Measurements from ENCODE around the gene CYTH3.

The CYTH3 gene

DNA sequence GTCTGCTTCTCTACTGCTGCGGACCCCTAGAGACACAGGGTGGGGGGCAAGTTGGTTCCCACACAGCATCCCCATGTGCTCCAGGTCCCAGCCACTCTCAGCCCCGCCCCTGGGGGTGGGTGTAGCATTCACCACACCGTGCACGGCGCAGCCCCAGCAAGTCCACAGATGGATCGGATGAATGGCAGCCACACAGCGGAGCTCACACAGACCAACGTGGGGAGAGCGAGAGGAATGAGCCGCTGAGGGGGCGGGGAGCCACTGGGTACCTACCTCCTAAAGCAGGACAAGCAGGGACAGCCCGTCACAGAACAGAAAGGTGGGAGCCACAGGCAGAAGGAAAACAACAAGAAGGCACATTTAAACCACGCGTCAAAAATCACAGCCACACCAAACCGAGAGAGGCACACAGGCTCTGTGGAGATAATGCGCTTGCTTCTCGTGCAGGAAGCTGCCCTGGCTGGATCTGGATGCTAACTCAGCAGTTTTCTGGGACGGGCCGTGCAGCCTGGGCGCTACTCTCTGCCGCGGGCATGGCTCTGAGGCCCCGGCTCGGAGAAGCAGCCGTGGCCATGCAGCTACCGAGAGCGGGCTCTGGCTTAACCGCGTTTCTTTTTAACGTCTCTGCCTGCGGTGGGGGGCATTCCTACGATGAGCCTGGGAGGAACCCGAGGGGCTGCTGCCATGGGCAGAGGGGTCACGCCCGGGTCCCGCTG, 102.5 kb downstream of the CYTH3 start:
- H3K79me2 ChIP-seq (ENCODE audit: insufficient read depth, low read length) = no peaks in the 10 kb centered on the region
- H3K27me3 ChIP-seq (ENCODE audit: low read length) = no peaks in the 10 kb centered on the region
- no peaks in the 10 kb centered on the region for H3F3A ChIP-seq (ENCODE audit: insufficient read depth)
- no peaks in the 10 kb centered on the region for H3K9me3 ChIP-seq (ENCODE audit: insufficient read depth, low read length)
- no peak overlapping the region for H2AFZ ChIP-seq (ENCODE audit: low read depth, low read length, severe bottlenecking)
- no peak overlapping the region for H3K9ac ChIP-seq (ENCODE audit: low read length)
- H3K27ac ChIP-seq (ENCODE audit: low read depth, low read length) = no peak overlapping the region
- no peaks in the 10 kb centered on the region for H4K20me1 ChIP-seq (ENCODE audit: low read depth, low read length)
- H3K36me3 ChIP-seq (ENCODE audit: low read length) = no peaks in the 10 kb centered on the region
- TF ChIP-seq, protein P1, sequence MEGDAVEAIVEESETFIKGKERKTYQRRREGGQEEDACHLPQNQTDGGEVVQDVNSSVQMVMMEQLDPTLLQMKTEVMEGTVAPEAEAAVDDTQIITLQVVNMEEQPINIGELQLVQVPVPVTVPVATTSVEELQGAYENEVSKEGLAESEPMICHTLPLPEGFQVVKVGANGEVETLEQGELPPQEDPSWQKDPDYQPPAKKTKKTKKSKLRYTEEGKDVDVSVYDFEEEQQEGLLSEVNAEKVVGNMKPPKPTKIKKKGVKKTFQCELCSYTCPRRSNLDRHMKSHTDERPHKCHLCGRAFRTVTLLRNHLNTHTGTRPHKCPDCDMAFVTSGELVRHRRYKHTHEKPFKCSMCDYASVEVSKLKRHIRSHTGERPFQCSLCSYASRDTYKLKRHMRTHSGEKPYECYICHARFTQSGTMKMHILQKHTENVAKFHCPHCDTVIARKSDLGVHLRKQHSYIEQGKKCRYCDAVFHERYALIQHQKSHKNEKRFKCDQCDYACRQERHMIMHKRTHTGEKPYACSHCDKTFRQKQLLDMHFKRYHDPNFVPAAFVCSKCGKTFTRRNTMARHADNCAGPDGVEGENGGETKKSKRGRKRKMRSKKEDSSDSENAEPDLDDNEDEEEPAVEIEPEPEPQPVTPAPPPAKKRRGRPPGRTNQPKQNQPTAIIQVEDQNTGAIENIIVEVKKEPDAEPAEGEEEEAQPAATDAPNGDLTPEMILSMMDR (IDR thresholded peaks at IDR 0.05; ENCODE audit: insufficient read depth, low read length, poor library complexity, severe bottlenecking) = no peak
- TF ChIP-seq EZH2phosphoT487 (conservative IDR thresholded peaks at IDR 0.05; ENCODE audit: low read length) = no peak
- no peak overlapping the region for H3K4me3 ChIP-seq (ENCODE audit: insufficient read depth, low read length, poor library complexity, severe bottlenecking)
- H3K9me2 ChIP-seq (replicated peaks; ENCODE audit: insufficient read depth, low read length) = no peaks in the 10 kb centered on the region
- H3K4me2 ChIP-seq (ENCODE audit: low read depth, low read length, poor library complexity, severe bottlenecking) = no peak overlapping the region

DNA sequence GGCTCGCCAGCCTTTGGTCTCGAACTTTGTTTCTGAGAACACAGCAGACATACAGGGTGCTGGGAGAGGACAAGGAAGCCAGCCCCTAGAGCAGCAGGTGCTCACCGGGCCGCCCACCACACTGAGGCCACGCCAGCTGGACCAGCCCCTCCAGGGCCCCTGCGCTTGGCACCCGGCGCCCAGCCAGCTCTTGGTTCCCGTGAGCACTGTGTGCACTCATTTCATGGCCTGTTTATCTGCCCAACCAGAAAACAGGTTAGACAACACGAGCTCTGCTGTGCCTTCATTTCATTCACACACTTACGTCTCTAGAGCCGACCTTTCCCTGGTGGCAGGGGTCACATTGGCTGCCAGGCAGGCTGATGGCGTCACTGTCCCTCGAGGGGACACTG, 104.0 kb downstream of the CYTH3 start:
- no peak overlapping the region for H3K27ac ChIP-seq (ENCODE audit: low read depth, low read length)
- H3K4me2 ChIP-seq (ENCODE audit: low read depth, low read length, poor library complexity, severe bottlenecking) = no peak overlapping the region
- no peaks in the 10 kb centered on the region for H4K20me1 ChIP-seq (ENCODE audit: low read depth, low read length)
- TF ChIP-seq, protein P1 (IDR thresholded peaks at IDR 0.05; ENCODE audit: insufficient read depth, low read length, poor library complexity, severe bottlenecking) = no peak
- no peak for TF ChIP-seq EZH2phosphoT487 (conservative IDR thresholded peaks at IDR 0.05; ENCODE audit: low read length)
- no peak overlapping the region for H2AFZ ChIP-seq (ENCODE audit: low read depth, low read length, severe bottlenecking)
- no peaks in the 10 kb centered on the region for H3K36me3 ChIP-seq (ENCODE audit: low read length)
- H3K9me3 ChIP-seq (ENCODE audit: insufficient read depth, low read length) = no peaks in the 10 kb centered on the region
- H3K27me3 ChIP-seq (ENCODE audit: low read length) = no peaks in the 10 kb centered on the region
- no peaks in the 10 kb centered on the region for H3F3A ChIP-seq (ENCODE audit: insufficient read depth)
- no peak overlapping the region for H3K4me3 ChIP-seq (ENCODE audit: insufficient read depth, low read length, poor library complexity, severe bottlenecking)
- no peaks in the 10 kb centered on the region for H3K79me2 ChIP-seq (ENCODE audit: insufficient read depth, low read length)
- H3K9ac ChIP-seq (ENCODE audit: low read length) = no peak overlapping the region
- no peaks in the 10 kb centered on the region for H3K9me2 ChIP-seq (replicated peaks; ENCODE audit: insufficient read depth, low read length)

DNA sequence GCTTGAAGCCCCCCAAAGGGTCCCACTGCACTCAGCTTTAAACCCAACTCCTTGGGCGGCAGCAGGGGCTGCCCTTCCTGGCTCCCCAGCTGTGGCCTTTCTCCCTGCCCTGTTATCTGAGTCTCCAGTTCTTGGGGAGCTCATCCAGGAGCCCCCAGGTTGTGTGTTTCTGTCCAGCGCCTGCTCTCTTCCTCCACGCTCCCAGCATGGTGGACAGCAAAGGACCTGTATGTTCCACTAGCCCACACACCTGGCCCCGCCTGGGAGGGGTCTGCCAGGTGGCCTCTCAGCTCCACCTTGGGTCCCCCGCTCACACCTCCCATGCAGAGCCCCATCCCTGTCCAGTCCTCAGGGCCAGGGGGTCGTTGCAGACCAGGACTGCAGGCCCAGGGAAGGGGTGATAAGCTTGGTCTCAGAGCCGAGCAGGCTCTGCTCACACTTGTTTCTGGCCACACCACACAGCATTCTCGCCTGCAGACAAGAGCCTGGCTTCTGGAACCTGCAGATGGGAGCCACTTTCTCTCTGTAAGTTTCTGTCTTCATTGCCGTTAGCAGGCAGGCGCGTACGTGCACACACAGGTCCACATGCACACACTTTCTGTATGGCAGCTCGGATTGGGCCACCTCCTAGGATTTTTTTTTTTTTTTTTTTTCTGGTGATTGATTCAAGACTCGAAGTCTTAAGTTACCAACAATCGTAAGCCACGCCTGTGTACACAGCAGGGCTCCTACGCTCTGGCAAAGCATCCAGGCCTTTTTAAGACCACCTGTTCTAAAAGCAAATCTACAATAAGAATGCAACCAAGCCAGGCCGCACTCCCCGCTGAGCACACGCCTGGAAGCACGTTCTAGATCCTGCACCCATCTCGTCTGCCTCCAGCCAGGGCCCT, 104.6 kb downstream of the CYTH3 start:
- Histone ChIP-seq H3K4me2 (ENCODE audit: low read depth, low read length, poor library complexity, severe bottlenecking) (no peak overlapping the region), H3K27me3 (ENCODE audit: low read length) (no peaks in the 10 kb centered on the region), H3K9me2 (replicated peaks; ENCODE audit: insufficient read depth, low read length) (no peaks in the 10 kb centered on the region), H3K36me3 (ENCODE audit: low read length) (no peaks in the 10 kb centered on the region), H3K4me3 (ENCODE audit: insufficient read depth, low read length, poor library complexity, severe bottlenecking) (no peak overlapping the region), H3K79me2 (ENCODE audit: insufficient read depth, low read length) (no peaks in the 10 kb centered on the region), H3K9me3 (ENCODE audit: insufficient read depth, low read length) (no peaks in the 10 kb centered on the region), H3K27ac (ENCODE audit: low read depth, low read length) (no peak overlapping the region), H3K9ac (ENCODE audit: low read length) (no peak overlapping the region), H2AFZ (ENCODE audit: low read depth, low read length, severe bottlenecking) (no peak overlapping the region), H4K20me1 (ENCODE audit: low read depth, low read length) (no peaks in the 10 kb centered on the region), H3F3A (ENCODE audit: insufficient read depth) (no peaks in the 10 kb centered on the region)
- TF ChIP-seq, protein P1 (IDR thresholded peaks at IDR 0.05; ENCODE audit: insufficient read depth, low read length, poor library complexity, severe bottlenecking) = no peak
- no peak for TF ChIP-seq EZH2phosphoT487 (conservative IDR thresholded peaks at IDR 0.05; ENCODE audit: low read length)

Data from SU-DHL-6 (cell line).